Measurements from ENCODE around the gene IL9R.
A peak's percentile ranks its signal among the peaks of the same experiment; 100 is the strongest.
"Not testable (repeated sequence)": the region's sequence is repeated elsewhere in the genome, so short reads cannot be mapped to it uniquely, and the experiment has no call there.

The IL9R gene, protein sequence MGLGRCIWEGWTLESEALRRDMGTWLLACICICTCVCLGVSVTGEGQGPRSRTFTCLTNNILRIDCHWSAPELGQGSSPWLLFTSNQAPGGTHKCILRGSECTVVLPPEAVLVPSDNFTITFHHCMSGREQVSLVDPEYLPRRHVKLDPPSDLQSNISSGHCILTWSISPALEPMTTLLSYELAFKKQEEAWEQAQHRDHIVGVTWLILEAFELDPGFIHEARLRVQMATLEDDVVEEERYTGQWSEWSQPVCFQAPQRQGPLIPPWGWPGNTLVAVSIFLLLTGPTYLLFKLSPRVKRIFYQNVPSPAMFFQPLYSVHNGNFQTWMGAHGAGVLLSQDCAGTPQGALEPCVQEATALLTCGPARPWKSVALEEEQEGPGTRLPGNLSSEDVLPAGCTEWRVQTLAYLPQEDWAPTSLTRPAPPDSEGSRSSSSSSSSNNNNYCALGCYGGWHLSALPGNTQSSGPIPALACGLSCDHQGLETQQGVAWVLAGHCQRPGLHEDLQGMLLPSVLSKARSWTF

DNA sequence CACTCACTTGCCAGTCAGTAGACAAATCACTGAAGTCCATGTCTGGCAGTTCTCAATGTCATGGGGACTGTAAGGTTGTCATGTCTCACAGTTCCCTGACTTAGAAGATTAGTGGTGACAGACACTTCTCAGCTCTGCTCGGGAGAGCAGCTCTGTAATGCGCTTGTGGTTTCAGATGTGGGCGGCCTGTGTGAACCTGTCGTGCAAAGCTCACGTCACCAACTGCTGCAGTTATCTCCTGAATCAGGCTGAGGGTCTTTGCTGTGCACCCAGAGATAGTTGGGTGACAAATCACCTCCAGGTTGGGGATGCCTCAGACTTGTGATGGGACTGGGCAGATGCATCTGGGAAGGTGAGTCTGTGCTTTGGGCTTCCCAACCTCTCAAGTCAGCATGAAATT lies at the start of gene IL9R:
Gene IL9R (plus strand): TSS at position 261 of the 400 bp plus-strand sequence. CDS start 64 bp downstream, at position 325.
- H3K4me1 Mint-ChIP-seq, result peaks cover 49% of the 10 kb centered on the region
- peak within 1 kb of the TSS in 1 of 2 donors; percentile 65 for H3K4me3 Mint-ChIP-seq
- DNase-seq, result peak; percentile 51 to 57
- no peaks in the 10 kb centered on the region for H3K27me3 Mint-ChIP-seq
- H3K27ac Mint-ChIP-seq, result peak within 1 kb of the TSS in 1 of 2 donors; percentile 56
- H3K9me3 Mint-ChIP-seq, result no peaks in the 10 kb centered on the region
- ATAC-seq, result peak; percentile 90

DNA sequence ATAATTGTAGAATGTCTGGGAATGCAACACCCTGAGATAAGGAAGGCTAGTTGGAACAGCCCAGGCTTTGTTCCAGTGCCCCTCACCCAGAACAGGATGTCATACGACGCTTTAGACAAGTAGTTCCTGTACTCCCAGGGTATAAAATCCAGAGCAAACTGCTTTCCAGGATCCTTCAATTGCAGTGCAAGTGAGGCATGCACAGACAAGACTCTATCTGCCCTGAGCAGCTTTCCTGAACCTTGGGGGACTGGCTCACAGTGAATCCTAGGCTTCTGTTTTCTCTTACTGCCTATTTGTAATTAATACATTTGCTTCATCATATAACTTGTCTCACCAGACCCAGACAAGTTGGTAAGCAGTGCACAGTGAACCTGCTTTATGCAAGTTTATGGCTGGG lies 48.4 kb upstream of the IL9R start:
- H3K4me3 Mint-ChIP-seq, result no peak overlapping the region
- no peak for ATAC-seq
- H3K27me3 Mint-ChIP-seq, result no peaks in the 10 kb centered on the region
- no peak overlapping the region for H3K27ac Mint-ChIP-seq
- no peak for DNase-seq
- peaks cover 7 to 12% of the 10 kb centered on the region in 2 donors for H3K9me3 Mint-ChIP-seq
- H3K4me1 Mint-ChIP-seq, result no peaks in the 10 kb centered on the region

DNA sequence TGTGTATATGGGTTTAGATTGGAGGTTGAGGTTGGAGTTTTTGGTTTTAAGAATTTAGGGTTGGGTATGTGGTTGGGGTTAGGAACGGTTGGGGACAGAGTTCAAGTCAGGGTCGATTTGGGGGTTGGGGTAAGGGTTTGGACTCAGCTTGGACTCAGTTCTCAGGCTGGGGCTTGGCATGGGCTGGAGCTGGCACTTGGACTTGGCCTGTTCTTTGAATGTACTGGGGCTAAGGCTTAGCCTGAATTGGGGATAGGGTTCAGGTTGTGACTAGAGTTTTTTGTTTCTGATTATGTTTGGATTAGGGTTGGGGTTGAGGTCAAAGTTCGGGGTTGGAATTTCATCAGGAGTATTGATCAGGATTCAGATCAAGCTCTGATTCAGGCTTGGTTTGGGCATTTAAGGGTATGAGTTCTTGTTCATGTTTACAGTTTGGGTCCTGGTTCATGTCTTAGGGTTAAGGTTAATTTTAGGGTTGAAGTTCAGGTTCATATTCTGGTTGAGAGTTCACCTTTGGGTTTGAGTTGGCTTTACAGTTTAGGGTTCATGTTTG lies 46.2 kb upstream of the IL9R start:
- DNase-seq (no peak), ATAC-seq (no peak)
- Mint-ChIP-seq H3K4me1 (no peaks in the 10 kb centered on the region), H3K27me3 (no peaks in the 10 kb centered on the region), H3K4me3 (no peak overlapping the region), H3K9me3 (peaks cover 1 to 5% of the 10 kb centered on the region in 2 donors), H3K27ac (no peak overlapping the region)

DNA sequence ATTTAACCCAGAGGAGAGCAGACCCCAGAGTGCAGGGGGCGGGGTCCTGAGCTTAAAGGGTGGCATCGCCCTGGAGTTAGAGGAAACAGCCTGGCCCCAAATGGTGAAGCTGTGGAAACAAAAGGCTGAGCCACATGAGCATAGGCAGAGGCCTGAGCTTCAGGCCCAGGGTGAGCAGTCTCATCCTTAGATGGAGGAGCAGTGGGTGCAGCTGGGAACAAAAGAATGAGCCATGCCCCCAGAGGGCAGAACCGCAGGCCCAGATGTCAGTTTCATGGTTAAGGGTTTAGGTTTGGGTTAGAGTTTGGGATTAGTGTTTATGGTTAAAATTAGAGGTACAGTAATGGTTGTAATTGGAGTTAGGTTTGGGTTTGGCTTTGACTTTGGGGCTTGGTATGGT lies 44.4 kb upstream of the IL9R start:
- Mint-ChIP-seq H3K4me3 (no peak overlapping the region), H3K27ac (no peak overlapping the region), H3K4me1 (no peaks in the 10 kb centered on the region), H3K9me3 (peaks cover 0 to 5% of the 10 kb centered on the region in 2 donors), H3K27me3 (no peaks in the 10 kb centered on the region)
- ATAC-seq (no peak), DNase-seq (no peak)

DNA sequence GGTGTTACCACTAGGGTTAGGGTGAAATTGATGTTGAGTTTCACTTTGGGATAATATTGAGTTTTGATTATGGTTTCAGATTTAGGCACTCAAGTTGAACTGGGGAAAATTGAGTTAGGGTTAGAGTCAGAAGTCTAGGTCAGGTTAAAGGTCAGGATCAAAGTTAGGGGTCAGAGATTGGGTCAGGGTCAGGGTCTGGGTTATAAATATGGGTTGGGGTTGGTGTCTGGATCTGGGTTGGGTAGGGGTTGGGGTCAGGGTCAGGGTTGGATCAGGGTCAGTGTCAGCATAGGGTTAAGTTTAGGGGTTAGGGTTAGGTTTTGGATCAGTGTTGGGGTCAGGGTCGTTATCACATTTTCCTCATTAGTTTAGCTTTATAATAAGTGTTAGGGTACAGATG lies 42.7 kb upstream of the IL9R start:
- no peaks in the 10 kb centered on the region for H3K27me3 Mint-ChIP-seq
- H3K27ac Mint-ChIP-seq, result no peak overlapping the region
- no peak for DNase-seq
- peaks cover 0 to 5% of the 10 kb centered on the region in 2 donors for H3K9me3 Mint-ChIP-seq
- no peaks in the 10 kb centered on the region for H3K4me1 Mint-ChIP-seq
- no peak overlapping the region for H3K4me3 Mint-ChIP-seq
- ATAC-seq, result no peak

DNA sequence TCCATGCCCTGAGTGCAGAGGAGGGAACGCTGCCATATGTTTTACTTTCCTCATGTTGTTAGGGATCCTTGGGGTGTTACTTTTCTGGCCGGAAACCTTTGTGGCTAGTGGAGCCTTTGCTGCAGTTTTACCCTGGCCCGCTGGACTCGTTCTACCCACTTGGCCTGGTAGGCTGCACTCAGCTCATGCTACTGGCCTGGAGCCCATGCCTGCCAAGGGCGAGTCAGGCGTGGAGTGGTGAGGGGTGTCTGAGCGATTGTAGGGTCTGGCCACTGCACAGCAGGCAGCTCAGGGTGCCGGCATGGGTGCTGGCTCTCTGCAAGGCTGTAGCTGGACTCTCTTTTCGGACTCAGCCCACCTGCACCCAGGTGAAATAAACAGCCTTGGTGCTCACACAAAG lies 41.4 kb upstream of the IL9R start:
- Mint-ChIP-seq H3K27me3 (no peaks in the 10 kb centered on the region), H3K4me3 (no peak overlapping the region), H3K9me3 (peaks cover 0 to 5% of the 10 kb centered on the region in 2 donors), H3K27ac (no peak overlapping the region), H3K4me1 (no peaks in the 10 kb centered on the region)
- no peak for ATAC-seq
- DNase-seq, result no peak

DNA sequence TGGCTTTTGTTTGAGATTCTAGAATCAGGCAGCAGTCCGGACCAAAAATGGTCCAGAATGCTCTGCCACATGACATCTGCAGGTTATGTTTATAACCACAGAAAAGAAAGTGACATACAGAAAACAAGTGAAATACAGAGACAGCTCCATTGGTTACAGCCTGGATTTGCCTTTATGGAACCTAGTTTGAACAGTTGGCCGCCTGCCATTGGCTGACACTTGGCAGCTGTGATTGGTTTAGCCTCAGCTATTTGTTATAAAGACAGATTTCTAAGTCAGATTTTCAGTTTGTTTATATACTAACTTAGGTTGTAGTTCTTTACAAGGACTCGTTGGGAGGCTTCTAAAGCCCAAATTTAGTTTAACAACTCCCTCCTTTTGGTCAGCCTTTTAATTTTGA lies 40.8 kb upstream of the IL9R start:
- H3K27ac Mint-ChIP-seq, result no peak overlapping the region
- ATAC-seq, result no peak
- H3K4me1 Mint-ChIP-seq, result no peaks in the 10 kb centered on the region
- no peak for DNase-seq
- H3K4me3 Mint-ChIP-seq, result no peak overlapping the region
- no peaks in the 10 kb centered on the region for H3K27me3 Mint-ChIP-seq
- H3K9me3 Mint-ChIP-seq, result peaks cover 0 to 5% of the 10 kb centered on the region in 2 donors

DNA sequence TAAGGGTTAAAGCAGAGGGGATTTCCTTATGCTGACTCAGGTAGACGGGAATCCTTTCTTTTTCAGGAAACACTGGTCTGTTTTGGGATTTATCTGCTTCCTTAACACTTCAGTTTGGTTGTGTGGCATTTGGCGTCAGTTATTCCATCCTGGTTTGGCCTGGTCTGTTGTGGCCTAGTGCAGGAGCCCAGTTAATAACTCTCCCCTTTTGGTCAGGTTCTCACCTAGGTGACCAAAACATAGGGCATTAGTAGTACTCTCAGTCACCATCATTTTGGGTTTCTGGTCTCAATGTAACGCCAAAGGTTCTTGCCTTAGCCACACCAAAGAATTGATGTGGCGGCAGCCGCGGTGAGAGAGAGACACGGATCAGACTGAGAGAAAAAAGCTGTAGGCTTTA lies 39.7 kb upstream of the IL9R start:
- no peak overlapping the region for H3K27ac Mint-ChIP-seq
- ATAC-seq (no peak), DNase-seq (no peak)
- no peaks in the 10 kb centered on the region for H3K27me3 Mint-ChIP-seq
- peaks cover 0 to 5% of the 10 kb centered on the region in 2 donors for H3K9me3 Mint-ChIP-seq
- no peaks in the 10 kb centered on the region for H3K4me1 Mint-ChIP-seq
- H3K4me3 Mint-ChIP-seq, result no peak overlapping the region

DNA sequence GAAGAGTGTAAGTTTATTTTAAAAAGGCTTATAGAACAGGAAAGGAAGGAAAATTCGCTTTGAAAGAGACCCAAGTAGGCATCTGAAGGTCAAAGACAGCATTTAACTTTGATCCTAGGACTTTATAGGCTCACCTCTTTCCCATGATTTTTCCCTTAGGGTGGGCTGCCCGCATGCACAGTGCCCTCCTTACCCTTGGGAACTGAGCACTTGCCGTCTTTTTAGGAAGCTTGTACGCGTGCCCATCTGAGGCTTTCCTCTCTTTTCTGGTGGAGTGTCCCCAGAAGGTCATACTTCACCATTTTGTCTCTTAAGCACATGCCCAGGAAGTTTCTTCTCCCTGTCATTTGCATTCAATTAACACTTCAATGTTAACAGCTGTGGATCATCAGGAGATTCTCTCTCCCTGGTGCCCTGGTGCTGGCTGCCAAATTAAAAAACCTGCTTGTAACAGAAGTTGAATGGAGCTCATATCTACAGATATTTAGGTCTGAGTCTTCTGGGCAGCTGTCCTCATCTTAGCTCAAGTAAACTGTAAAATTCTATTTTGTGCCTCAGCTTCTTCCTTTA lies 38.4 kb upstream of the IL9R start:
- H3K4me3 Mint-ChIP-seq, result no peak overlapping the region
- ATAC-seq (no peak), DNase-seq (no peak)
- no peak overlapping the region for H3K27ac Mint-ChIP-seq
- no peaks in the 10 kb centered on the region for H3K4me1 Mint-ChIP-seq
- H3K27me3 Mint-ChIP-seq, result no peaks in the 10 kb centered on the region
- peaks cover 7 to 11% of the 10 kb centered on the region in 2 donors for H3K9me3 Mint-ChIP-seq

DNA sequence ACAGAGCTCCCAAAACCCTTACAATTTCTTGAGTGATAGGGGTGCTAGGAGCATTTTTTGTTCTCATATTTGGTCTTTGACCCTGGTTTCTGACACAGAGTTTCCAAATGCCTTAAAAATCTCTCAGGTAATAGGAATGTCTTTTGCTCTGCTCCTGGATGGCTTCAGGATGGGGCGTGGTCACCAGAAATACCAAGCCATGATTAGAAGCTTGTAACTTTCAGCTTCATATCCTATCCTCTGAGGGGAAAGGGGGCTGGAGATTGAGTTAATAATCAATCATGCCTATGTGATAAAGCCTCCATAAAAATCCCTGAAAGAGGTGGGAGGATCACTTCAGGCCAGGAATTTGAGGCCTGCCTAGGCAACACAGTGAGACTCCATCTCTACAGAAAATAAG lies 34.6 kb upstream of the IL9R start:
- H3K9me3 Mint-ChIP-seq, result peaks cover 10 to 15% of the 10 kb centered on the region in 2 donors
- ATAC-seq, result no peak

DNA sequence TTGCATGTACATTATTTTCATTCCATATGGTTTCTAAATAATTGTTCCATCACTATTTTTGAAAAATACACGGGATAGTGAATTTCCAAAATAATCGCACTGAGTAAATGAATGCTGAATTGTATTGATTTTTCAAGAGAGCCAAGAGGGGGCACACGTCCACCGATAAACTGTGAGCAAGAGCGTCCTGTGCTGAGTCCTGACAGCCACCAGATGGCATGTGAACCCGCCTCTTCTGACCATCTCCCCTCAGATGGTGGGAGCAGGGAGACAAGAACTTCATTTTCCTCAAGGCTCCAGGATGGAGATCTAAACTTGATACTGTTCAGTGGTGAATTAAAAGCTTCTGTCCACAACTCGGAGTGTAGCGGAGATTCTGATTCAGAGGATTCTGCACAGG lies 30.6 kb upstream of the IL9R start:
- no peak overlapping the region for H3K27ac Mint-ChIP-seq
- peaks cover 23 to 35% of the 10 kb centered on the region in 2 donors for H3K9me3 Mint-ChIP-seq
- H3K4me1 Mint-ChIP-seq, result peaks cover 12% of the 10 kb centered on the region
- peak; percentile 91 for ATAC-seq
- H3K27me3 Mint-ChIP-seq, result peaks cover 9% of the 10 kb centered on the region
- no peak overlapping the region for H3K4me3 Mint-ChIP-seq
- DNase-seq, result peak; percentile 23 to 50

More for the DNA sequence above, 34.6 kb upstream of the IL9R start:
- DNase-seq, result no peak
- Mint-ChIP-seq H3K4me1 (peaks cover 4% of the 10 kb centered on the region), H3K27ac (no peak overlapping the region), H3K27me3 (no peaks in the 10 kb centered on the region), H3K4me3 (no peak overlapping the region)

DNA sequence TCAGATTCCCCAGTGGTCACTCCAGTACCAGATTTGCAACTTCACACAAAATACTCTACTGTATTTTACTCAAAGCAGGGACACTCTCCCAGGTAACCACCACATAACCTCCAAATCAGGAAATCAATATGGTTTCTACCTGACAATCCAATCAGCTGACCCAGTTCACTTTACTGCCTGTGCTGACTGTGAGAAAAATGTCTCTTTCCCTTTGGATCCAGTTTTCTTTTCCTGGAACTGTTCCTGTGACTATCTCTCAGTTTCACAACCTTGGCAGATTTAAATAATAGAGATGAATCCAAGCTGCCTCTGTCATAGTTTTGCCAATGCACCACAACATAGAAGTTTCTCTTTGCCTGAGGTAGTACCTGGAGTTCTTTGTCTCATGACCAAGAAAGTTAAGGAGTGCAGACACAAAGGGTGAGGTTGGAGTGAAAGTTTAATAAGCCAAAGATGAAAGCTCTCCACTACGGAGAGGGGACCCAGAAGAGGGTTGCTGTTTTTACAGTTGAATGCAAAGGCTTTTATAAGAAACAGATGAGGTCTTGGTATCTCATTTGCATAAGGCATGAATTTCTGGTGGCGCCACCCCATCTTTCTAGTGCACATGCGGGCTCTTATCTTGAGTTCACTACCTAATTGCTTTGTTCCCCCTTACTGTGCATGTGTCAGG lies 29.7 kb upstream of the IL9R start:
- DNase-seq (no peak), ATAC-seq (no peak)
- H3K27ac Mint-ChIP-seq, result no peak overlapping the region
- H3K9me3 Mint-ChIP-seq, result peaks cover 23 to 35% of the 10 kb centered on the region in 2 donors
- H3K4me1 Mint-ChIP-seq, result peaks cover 12% of the 10 kb centered on the region
- no peak overlapping the region for H3K4me3 Mint-ChIP-seq
- peaks cover 9% of the 10 kb centered on the region for H3K27me3 Mint-ChIP-seq

DNA sequence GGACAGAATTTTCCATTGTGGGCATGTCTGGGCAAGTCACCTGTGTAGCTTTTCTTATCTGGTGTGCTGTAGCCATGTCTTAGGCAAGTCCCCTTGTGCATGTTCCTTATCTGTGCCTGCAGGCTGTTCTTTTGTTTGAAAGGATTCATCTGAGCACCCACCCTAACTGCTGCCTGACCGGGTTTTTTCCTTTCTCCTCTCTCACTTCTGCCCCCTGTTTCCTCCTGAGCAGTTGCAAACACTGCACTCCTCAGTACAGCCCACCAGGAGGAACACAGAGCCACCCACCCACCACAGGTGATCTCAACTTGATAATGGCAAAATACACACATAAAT lies 29.2 kb upstream of the IL9R start:
- H3K9me3 Mint-ChIP-seq, result peaks cover 23 to 35% of the 10 kb centered on the region in 2 donors
- DNase-seq (no peak), ATAC-seq (peak; percentile 63)
- peaks cover 9% of the 10 kb centered on the region for H3K27me3 Mint-ChIP-seq
- H3K4me1 Mint-ChIP-seq, result peaks cover 12% of the 10 kb centered on the region
- no peak overlapping the region for H3K4me3 Mint-ChIP-seq
- H3K27ac Mint-ChIP-seq, result peak overlapping the region in 1 of 2 donors; percentile 89

DNA sequence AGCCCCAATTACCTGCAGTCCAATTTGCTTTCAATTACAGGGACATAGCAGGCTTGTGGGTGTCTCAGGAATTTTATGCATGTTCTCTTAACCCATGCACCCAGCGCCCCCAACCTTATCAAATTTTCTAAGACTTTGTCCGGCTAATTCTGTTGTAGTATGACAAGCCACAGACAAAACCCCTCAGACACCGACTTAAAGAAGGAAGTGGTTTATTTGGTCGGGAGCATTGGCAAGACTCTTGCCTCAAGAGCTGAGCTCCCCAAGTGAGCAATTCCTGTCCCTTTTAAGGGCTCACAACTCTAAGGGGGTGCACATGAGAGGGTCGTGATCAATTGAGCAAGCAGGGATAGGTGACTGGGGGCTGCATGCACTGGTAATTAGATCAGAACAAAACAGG lies 28.7 kb upstream of the IL9R start:
- H3K4me1 Mint-ChIP-seq, result peaks cover 12% of the 10 kb centered on the region
- peaks cover 9% of the 10 kb centered on the region for H3K27me3 Mint-ChIP-seq
- no peak for DNase-seq
- peaks cover 21 to 31% of the 10 kb centered on the region in 2 donors for H3K9me3 Mint-ChIP-seq
- ATAC-seq, result peak; percentile 12
- peak overlapping the region in 1 of 2 donors; percentile 3 for H3K4me3 Mint-ChIP-seq
- H3K27ac Mint-ChIP-seq, result no peak overlapping the region

DNA sequence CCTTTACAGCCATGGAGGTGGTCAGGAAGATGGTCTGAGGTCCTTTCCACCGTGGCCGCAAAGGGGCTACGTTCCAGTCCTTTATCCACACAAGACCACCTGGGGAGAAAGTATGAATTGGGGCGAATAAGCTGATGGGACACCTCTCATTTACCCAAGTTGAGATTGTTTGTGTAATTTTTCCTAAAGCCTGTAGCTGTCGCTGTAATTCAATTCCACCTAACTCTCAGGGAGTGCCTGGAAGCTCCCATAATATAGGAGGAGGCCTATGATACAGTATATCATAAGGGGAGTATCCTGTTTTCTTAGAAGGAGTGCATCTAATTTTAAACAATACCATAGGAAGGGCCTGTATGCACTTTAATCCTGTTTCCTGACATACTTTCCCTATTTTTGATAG lies 25.8 kb upstream of the IL9R start:
- not testable (repeated sequence) for H3K4me3 Mint-ChIP-seq, ATAC-seq, DNase-seq, H3K27ac Mint-ChIP-seq
- peaks cover 12% of the 10 kb centered on the region for H3K4me1 Mint-ChIP-seq
- H3K27me3 Mint-ChIP-seq, result peaks cover 17% of the 10 kb centered on the region
- H3K9me3 Mint-ChIP-seq, result peaks cover 17 to 20% of the 10 kb centered on the region in 2 donors
